Measurements from ENCODE around the gene LYST. TPM values are rescaled to one million over a fixed set of nuclear protein-coding genes. Genes with fewer than 3 reads are reported as not detected.
"Not testable (repeated sequence)": the region's sequence is repeated elsewhere in the genome, so short reads cannot be mapped to it uniquely, and the experiment has no call there.

The LYST gene
- total RNA-seq, 1 donor from 2014 or later = 12.2 TPM

DNA sequence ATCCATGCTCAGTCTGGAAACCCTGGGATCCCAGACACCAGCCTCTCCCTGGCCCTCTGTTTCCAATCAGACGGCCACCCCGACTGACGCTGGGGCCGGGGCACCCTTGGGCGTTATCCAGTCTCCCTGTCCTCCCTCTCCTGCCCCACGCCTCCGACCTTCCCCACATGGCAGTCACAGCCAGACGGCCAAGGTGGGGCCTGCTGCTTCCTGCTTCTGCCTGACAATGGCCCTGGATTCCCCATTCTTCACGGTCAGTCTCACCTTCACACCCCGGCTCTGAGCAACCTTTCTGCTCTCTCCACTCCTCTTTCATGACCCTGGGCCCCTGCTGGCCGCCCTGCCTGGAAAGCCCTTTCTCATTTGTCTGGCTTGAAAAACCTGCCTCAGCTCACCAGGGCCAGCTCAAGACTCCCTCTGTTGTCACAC, 223.7 kb downstream of the LYST start:
- no peak for DNase-seq (ENCODE audit: low spot score)
- no peak for ATAC-seq

- ATAC-seq (no peak), DNase-seq (ENCODE audit: low spot score) (peak; percentile 35)
These were observed 224.4 kb downstream of the LYST start for GRCh38 chr1:235642011-235642942.

DNA sequence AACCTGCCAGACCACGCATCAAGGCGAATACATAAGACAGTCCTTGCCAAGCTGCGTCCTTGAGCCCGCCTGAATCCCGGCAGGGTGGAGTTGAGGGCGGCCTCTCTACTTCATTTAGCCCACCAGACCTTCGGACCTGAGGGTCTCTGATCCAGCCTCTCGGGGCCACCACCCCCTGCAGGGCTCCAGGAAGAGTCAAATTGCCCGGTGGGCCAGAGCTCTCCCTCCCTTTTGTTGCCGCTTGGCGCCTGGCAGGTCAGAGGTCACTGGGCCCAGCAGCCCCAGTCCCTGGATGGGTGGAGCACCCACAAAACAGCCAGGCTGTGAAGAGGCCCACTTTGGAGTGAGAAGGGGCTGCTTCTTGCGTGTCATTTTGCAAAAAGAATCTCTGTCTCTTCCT, 226.1 kb downstream of the LYST start:
- no peak for ATAC-seq
- no peak for DNase-seq (ENCODE audit: low spot score)

DNA sequence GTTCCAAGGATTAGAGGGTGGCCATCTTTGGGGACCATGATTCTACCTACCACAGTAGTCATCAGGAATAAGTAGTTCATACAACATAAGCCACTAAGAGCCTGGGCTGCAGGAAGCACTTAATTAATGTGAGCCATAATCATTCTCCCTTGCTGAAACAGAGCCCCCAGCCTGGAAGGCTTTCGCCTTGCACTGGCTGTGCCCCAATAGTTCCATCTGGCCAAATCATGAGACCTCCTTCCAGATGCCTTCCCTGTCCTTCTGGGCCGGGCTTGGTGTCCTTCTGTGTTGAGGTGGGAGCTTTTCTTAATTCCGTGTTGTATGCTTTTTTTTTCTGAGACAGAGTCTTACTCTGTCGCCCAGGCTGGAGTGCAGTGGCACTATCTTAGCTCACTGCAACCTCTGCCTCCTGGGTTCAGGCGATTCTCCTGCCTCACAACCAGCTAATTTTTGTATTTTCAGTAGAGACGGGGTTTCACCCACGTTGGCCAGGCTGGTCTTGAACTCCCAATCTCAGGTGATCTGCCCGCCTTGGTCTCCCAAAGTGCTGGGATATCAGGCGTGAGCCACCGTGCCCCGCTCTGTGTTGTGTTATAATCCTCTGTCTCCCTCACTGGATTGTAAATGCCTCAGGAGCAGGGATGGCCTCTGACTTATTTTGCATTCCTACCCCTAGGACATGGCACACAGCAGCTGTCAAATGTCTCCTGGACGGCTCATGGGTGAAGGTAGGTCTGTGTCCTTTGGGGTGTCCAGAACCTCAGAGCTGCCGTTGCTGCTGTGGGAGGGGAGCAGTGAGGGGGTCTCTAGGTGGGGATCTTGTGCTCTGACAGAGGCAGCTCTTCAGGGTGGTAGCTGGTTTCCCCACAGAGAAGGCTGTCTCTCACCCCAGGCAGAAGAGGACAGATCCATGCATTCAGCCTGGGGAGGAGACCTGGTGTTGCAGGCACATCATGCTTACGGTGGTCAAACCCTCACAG, 227.2 kb downstream of the LYST start:
- ATAC-seq (no peak), DNase-seq (ENCODE audit: low spot score) (no peak)

- not testable (repeated sequence) for ATAC-seq; DNase-seq (ENCODE audit: low spot score)
These were observed 228.1 kb downstream of the LYST start for GRCh38 chr1:235638612-235639011.

DNA sequence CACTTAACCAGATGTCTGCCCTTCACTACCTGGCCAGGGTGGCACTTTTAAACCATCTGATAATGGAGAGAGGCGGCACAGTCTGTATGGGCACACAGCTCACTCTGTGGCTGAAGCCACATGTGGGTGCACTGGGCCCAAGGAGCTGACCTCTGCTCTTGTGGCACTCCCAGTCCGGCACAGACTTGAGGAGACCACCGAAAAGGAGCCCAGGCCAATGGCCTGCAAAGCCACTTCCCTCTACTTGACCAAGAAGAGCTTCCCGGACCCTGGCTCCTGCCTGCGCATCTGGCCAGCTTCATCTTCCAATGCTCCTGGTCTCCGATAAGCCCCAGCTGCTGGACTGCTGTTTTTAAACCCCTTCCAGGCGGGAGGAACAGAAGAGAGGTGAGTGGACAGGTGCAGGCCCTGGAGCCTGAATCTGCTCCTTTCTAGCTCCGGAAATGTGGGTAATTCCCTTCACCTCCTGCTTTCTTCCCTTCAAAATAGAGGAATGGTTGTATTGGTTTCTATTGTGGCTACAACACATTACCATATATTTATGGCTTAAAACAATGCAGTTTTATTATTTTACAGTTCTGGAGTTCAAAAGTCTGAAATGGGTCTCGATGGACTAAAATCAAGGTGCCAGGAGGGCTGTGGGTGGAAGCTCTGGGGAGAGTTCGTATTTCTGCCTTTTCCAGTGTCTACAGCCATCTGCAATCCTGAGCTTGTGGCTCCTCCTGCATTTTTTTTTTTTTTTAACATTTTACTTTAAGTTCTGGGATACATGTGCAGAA, 228.8 kb downstream of the LYST start:
- DNase-seq (ENCODE audit: low spot score) (no peak), ATAC-seq (no peak)

DNA sequence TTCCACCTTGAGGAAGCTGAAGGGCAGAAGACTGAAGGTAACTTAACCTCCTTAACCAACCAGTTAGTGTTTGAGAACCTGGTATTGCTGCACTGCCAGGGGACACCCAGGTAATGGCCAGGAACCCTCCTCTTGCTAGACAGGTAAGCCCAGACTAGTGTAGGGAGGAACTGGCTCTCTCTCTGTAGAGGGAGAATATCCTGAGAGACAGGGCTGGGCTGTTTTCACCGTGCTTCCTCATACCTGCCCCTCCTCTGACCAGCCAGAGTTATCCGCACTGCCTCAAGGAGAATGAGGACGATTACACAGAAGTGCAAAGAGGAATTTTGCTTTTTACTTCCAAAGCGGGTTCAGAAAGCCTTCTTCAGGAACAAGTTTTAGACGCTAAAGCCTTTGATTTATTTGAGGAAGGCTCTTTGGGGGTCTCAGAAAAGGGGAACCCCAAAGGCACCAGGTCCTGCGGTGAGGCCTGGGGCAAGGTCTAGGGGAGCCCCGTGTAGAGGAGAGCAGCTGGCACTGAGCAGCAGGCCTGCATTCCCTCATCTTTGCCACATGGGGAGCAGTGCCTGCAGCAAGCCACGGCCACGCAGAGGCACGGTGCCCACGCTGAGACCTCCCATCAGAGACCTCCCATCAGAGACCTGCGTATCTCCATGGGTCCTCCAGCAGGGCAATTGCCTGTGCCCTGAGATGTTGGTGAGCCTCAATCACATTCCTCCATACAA, 230.6 kb downstream of the LYST start:
- DNase-seq (ENCODE audit: low spot score) (no peak), ATAC-seq (no peak)

- ATAC-seq = no peak
- DNase-seq (ENCODE audit: low spot score) = no peak
These were observed 234.0 kb downstream of the LYST start for GRCh38 chr1:235632506-235633401.

DNA sequence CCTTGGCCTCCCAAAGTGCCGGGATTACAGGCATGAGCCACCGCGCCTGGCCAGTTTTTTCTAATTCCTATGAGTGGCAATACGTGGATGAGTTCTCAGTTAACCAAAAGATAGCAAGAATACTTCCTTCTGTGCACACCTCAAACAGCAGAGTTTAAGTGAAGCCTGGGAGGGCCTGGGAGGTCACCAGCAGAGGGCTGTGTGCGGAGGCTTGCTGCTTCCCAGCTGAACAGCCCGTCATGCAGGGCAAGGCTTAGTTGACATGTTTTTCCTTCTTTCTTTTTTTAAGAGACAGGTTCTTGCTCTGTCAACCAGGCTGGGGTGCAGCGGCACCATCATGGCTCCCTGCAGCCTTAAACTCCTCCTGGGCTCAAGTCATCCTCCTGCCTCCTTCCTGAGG, 234.9 kb downstream of the LYST start:
- DNase-seq (ENCODE audit: low spot score) = no peak
- no peak for ATAC-seq

- ATAC-seq = no peak
- DNase-seq (ENCODE audit: low spot score) = no peak
These were observed 238.2 kb downstream of the LYST start for GRCh38 chr1:235628316-235629005.

- ATAC-seq = no peak
- no peak for DNase-seq (ENCODE audit: low spot score)
These were observed 240.9 kb downstream of the LYST start for GRCh38 chr1:235625831-235626230.

- DNase-seq (ENCODE audit: low spot score) (no peak), ATAC-seq (no peak)
These were observed 241.4 kb downstream of the LYST start for GRCh38 chr1:235625340-235625739.

GRCh38 chr1:235624721-235625333, 241.9 kb downstream of the LYST start:
- no peak for DNase-seq (ENCODE audit: low spot score)
- ATAC-seq = no peak

DNA sequence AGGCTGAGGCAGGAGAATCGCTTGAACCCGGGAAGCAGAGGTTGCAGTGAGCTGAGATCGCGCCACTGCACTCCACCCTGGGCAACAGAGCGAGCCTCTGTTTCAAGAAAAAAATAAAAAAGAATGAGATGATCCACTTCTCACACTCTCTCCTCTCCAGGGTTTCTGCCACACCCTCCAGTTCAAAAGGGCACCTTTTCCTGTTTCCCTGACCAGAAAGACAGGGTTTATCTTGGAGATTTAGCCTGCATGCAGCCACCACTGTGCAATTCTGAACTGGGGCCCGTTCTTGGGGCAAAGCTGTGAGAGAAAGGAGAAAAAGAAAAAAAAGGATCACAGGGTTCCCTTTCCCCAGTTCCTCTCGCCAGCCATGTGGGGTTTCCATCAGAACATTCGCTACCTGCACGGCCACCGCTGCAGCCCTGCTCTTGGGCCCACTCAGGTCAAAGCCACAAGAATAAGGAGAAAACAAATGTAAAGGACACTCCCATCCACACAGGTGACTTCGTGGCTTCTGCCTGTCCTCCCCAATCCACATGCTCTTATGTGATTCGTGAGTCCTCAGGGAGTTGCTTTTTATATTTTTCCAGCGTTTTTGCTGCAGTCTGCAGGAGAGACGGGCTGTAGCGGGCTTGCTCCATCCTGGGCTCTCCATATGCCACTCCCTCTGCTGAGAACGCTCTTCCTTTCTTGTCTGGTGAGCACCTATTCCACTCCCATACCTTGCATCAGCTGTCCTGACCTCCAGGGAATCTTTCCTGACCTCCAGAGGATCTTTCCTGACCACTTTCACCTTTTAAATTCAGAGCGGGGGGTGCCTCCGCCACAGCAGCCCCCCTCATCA, 243.5 kb downstream of the LYST start:
- DNase-seq (ENCODE audit: low spot score) (no peak), ATAC-seq (no peak)

- ATAC-seq = not testable (repeated sequence)
These were observed 247.6 kb downstream of the LYST start for GRCh38 chr1:235619149-235619548.

GRCh38 chr1:235617808-235618207, 248.9 kb downstream of the LYST start:
- no peak for ATAC-seq
- DNase-seq (ENCODE audit: low spot score) = no peak

More at GRCh38 chr1:235619149-235619548, 247.6 kb downstream of the LYST start:
- DNase-seq (ENCODE audit: low spot score) = not testable (repeated sequence)

GRCh38 chr1:235617140-235617539, 249.6 kb downstream of the LYST start:
- ATAC-seq (no peak), DNase-seq (ENCODE audit: low spot score) (no peak)

Data from left lobe of liver (tissue), 2 donors.